HG02885 (cell line): Measurements from ENCODE around the gene ZNF263.

Experiments
- ATAC-seq: cut with Tn5 transposase; IDR thresholded peaks from one replicate; pipeline ENCODE4 v1.9.1; 2021; ENCODE audit warnings: mild to moderate bottlenecking; ENCODE audit not compliant: unreplicated experiment, poor library complexity

The ZNF263 gene

GRCh38 chr16:3317315-3317999 is 34.2 kb downstream of the ZNF263 start:
- ATAC-seq: no peak

DNA sequence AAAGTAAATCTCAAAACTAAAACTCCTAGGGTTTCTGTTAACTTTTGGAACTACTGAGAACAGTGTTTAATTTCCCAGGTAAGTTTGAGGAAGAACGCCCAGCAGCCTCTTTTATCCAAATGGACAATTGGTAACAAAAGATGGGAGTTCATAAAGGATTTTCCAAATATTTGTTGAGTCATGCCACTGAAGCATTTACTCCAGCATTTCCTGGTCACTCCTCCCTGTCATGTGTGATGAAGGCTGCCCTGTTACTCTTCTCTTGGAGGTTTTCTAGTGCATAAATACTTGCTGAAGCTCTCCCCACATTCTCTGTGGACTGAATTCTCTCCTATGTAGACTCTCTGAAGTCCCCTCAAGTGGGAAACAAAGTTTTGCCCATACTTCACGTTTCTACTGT is 38.5 kb downstream of the ZNF263 start:
- no peak for ATAC-seq

- no peak for ATAC-seq
Observed at GRCh38 chr16:3327514-3327913, 44.2 kb downstream of the ZNF263 start.

GRCh38 chr16:3328104-3328503 is 44.8 kb downstream of the ZNF263 start:
- ATAC-seq: no peak

- no peak for ATAC-seq
Observed at GRCh38 chr16:3328643-3329042, 45.4 kb downstream of the ZNF263 start.
